Hematopoietic multipotent progenitor cell treated with erythropoietin and hydrocortisone succinate and interleukin-3 and kit ligand, for 8 days (in vitro differentiated cells): ENCODE results near the gene PCDHB8.
"Not testable (repeated sequence)": the region's sequence is repeated elsewhere in the genome, so short reads cannot be mapped to it uniquely, and the experiment has no call there.

ENCODE experiments used
- DNase-seq: peaks from one replicate; pipeline ENCODE4 v3.0.0-alpha.2; 2015

PCDHB8 gene

GRCh38 chr5:141177577-141178191 lies at the start of gene PCDHB8:
Gene PCDHB8 (plus strand): TSS chr5:141177790. CDS start chr5:141178035, 245 bp downstream.
- DNase-seq: not testable (repeated sequence)

GRCh38 chr5:141135030-141135717 lies 42.4 kb upstream of the PCDHB8 start, which contains the start of gene PCDHB5:
Gene PCDHB5 (plus strand): TSS chr5:141135206. CDS start chr5:141135435, 229 bp downstream.
- peak; percentile 13 for DNase-seq

- no peak for DNase-seq
Measured at GRCh38 chr5:141135718-141136266, 41.8 kb upstream of the PCDHB8 start.

- not testable (repeated sequence) for DNase-seq
Measured at GRCh38 chr5:141137346-141137745, 40.2 kb upstream of the PCDHB8 start.

GRCh38 chr5:141149812-141150211 lies 27.8 kb upstream of the PCDHB8 start, which contains the start of gene PCDHB6:
Gene PCDHB6 (plus strand): TSS chr5:141150057. CDS start chr5:141150258, 201 bp downstream.
- DNase-seq: no peak

GRCh38 chr5:141150224-141150992 lies 27.2 kb upstream of the PCDHB8 start:
- no peak for DNase-seq

- DNase-seq: no peak
Measured at GRCh38 chr5:141150993-141151325, 26.6 kb upstream of the PCDHB8 start.

- not testable (repeated sequence) for DNase-seq
Measured at GRCh38 chr5:141151632-141152031, 26.0 kb upstream of the PCDHB8 start.

- DNase-seq: not testable (repeated sequence)
Measured at GRCh38 chr5:141152096-141152495, 25.5 kb upstream of the PCDHB8 start.

GRCh38 chr5:141155540-141156374 lies 21.8 kb upstream of the PCDHB8 start:
- DNase-seq: no peak

GRCh38 chr5:141157356-141157755 lies 20.2 kb upstream of the PCDHB8 start:
- DNase-seq: not testable (repeated sequence)

- DNase-seq: not testable (repeated sequence)
Measured at GRCh38 chr5:141157901-141158300, 19.7 kb upstream of the PCDHB8 start.

- DNase-seq: peak; percentile 29
Measured at GRCh38 chr5:141172381-141173204, 5.0 kb upstream of the PCDHB8 start, which contains the start of gene PCDHB7. Gene PCDHB7 (plus strand): TSS chr5:141172644. CDS start chr5:141172836, 192 bp downstream.

- not testable (repeated sequence) for DNase-seq
Measured at GRCh38 chr5:141174291-141175104, 3.1 kb upstream of the PCDHB8 start.

GRCh38 chr5:141175933-141176332 lies 1.7 kb upstream of the PCDHB8 start:
- no peak for DNase-seq

- not testable (repeated sequence) for DNase-seq
Measured at GRCh38 chr5:141179371-141179770, 1.8 kb downstream of the PCDHB8 start.

GRCh38 chr5:141179876-141180275 lies 2.3 kb downstream of the PCDHB8 start:
- not testable (repeated sequence) for DNase-seq

GRCh38 chr5:141180313-141180712 lies 2.7 kb downstream of the PCDHB8 start:
- no peak for DNase-seq

GRCh38 chr5:141182248-141182647 lies 4.7 kb downstream of the PCDHB8 start, which contains the start of gene PCDHB16:
Gene PCDHB16 (plus strand): TSS chr5:141182387. CDS start chr5:141182560, 173 bp downstream.
- DNase-seq: no peak
